ENCODE results near the gene C2orf78. TPM values are rescaled to one million over a fixed set of nuclear protein-coding genes. Genes with fewer than 3 reads are reported as not detected.

C2orf78 gene
- total and polyA plus RNA-seq, 2 of the 4 experiments (the other 2 are of a cell fraction), result 0.03 TPM; not detected in 1

- BruUV-seq (replicated peaks), result no TSS peak
- Histone ChIP-seq H3K18ac (ENCODE audit: low read depth, low read length) (no peak overlapping the region; the same call in 1 of the 2 replicates), H2BK120ac (ENCODE audit: low read depth, low read length) (no peak overlapping the region), H2BK5ac (ENCODE audit: low read depth, low read length, poor library complexity, severe bottlenecking) (peak overlapping the region; percentile 1), H3K4me2 (ENCODE audit: low read depth, low read length) (no peak overlapping the region), H2AK5ac (ENCODE audit: low read depth, low read length) (no peak overlapping the region), H3K4ac (ENCODE audit: low read depth, low read length) (no peak overlapping the region), H2AK9ac (replicated peaks; ENCODE audit: low read depth, low read length, poor library complexity) (no peak overlapping the region), H3K27me3 (ENCODE audit: control insufficient read depth, insufficient read depth, low read length) (no peaks in the 10 kb centered on the region), H3K36me3 (ENCODE audit: control insufficient read depth, insufficient read depth, low read length) (peaks cover 13% of the 10 kb centered on the region), H3K4me1 (ENCODE audit: control insufficient read depth, insufficient read depth, low read length) (peaks cover 2% of the 10 kb centered on the region; the same call in 1 of the 2 replicates), H3K79me1 (ENCODE audit: low read depth in 1 of 2, low read length in 2 of 2) (peaks cover 3 to 41% of the 10 kb centered on the region in 2 experiments; a peak in 3 of 4 replicates), H3K23ac (ENCODE audit: low read depth, low read length) (no peak overlapping the region), H3K9ac (ENCODE audit: low read depth, low read length) (no peak overlapping the region), H3K56ac (ENCODE audit: extremely low read depth, insufficient read depth, low read length) (no peak overlapping the region), H3K9me1 (ENCODE audit: insufficient read depth, low read length) (peaks cover 8% of the 10 kb centered on the region; the same call in 1 of the 2 replicates), H4K20me1 (ENCODE audit: insufficient read depth, low read length) (no peaks in the 10 kb centered on the region; the same call in 1 of the 2 replicates), H3K27ac (ENCODE audit: insufficient read depth, low read length) (no peak overlapping the region), H2BK15ac (ENCODE audit: low read depth, low read length) (no peak overlapping the region), H4K91ac (ENCODE audit: insufficient read depth, low read depth, low read length) (no peak overlapping the region), H3K4me3 (ENCODE audit: insufficient read depth, low read depth, low read length) (no peak overlapping the region), H4K8ac (ENCODE audit: low read depth in 2 of 2, low read length in 2 of 2) (no peak overlapping the region), H3K14ac (replicated peaks; ENCODE audit: low read depth, low read length) (no peak overlapping the region), H3K9me3 (ENCODE audit: control insufficient read depth, insufficient read depth, low read length) (no peaks in the 10 kb centered on the region), H4K5ac (ENCODE audit: low read depth, low read length) (no peak overlapping the region), H2BK20ac (ENCODE audit: low read depth, low read length) (no peak overlapping the region), H2AFZ (replicated peaks; ENCODE audit: low read length, poor library complexity) (no peak overlapping the region)
- no CpG with 5 or more reads among the region's 2 CpGs for WGBS, 2 experiments (ENCODE audit: extremely low coverage in 2 of 2, insufficient read length in 1 of 2)
- TF ChIP-seq FOS (IDR thresholded peaks at IDR 0.05; ENCODE audit: low read depth, low read length) (no peak), POLR2A (IDR thresholded peaks at IDR 0.05; ENCODE audit: low read depth, low read length) (no peak)
- intact Hi-C loops (cut with micrococcal nuclease), result no loop called here
- CTCF ChIA-PET, result interaction anchor here (0.9 to 1.5 kb wide), 2 partner anchors 15 to 313 kb away, joined by 3 read pairs; no protein-coding TSS in a partner anchor
- in situ Hi-C loops (cut with MboI; ENCODE audit: low sequenced_read_pairs), result loop anchor here (25.0 kb wide), 1 partner anchor 298 kb away; the partner anchor contains the start of gene BOLA3
- dilution Hi-C loops (cut with HindIII; ENCODE audit: low sequenced_read_pairs, unreplicated experiment), result loop anchor here (25.0 kb wide), 1 partner anchor 273 kb away; no protein-coding TSS in a partner anchor
- POLR2A ChIA-PET (ENCODE audit: unreplicated experiment), result no interaction called here
- peak; percentile 33 for DNase-seq
- ATAC-seq (ENCODE audit: low read depth), result peak; percentile 60
These were observed 55.0 kb downstream of the C2orf78 start for GRCh38 chr2:73838889-73839534.

Data from IMR-90 (cell line).